GM23338 (cell line): ENCODE data around the gene TMEM44. TPM values are rescaled to one million over a fixed set of nuclear protein-coding genes. Genes with fewer than 3 reads are reported as not detected.

ENCODE experiments used
- ATAC-seq: fragments of 200-7000 bp; cut with Tn5 transposase; 3 replicates; pipeline ENCODE4 v1.9.1; 2020
- DNase-seq: peaks from one replicate; pipeline ENCODE4 v3.0.0-alpha.2; 2015; ENCODE audit warnings: low spot score
- H2AFZ ChIP-seq: fragments of 200-600 bp; sonication (generic); 2 replicates; pipeline ENCODE4 v1.8.0; 2016; ENCODE audit warnings: antibody characterized with exemption, mild to moderate bottlenecking, moderate library complexity
- H3F3A ChIP-seq: fragments of 200-600 bp; sonication (generic); replicated peaks from 2 replicates; pipeline ENCODE4 v1.8.0; 2017; ENCODE audit warnings: antibody characterized with exemption, mixed run types, low read depth
- H3K27ac ChIP-seq: fragments of 200-600 bp; sonication (generic); 2 replicates; pipeline ENCODE4 v1.6.1; 2016; ENCODE audit warnings: low read depth
- H3K27me3 ChIP-seq: fragments of 200-600 bp; sonication (generic); 2 replicates; pipeline ENCODE4 v1.8.0; 2016; ENCODE audit warnings: mild to moderate bottlenecking, mixed run types, moderate library complexity; ENCODE audit not compliant: insufficient read depth
- H3K36me3 ChIP-seq: fragments of 200-600 bp; sonication (generic); 2 replicates; pipeline ENCODE4 v1.8.0; 2016; ENCODE audit warnings: mild to moderate bottlenecking; ENCODE audit not compliant: insufficient read depth
- H3K4me1 ChIP-seq: fragments of 200-600 bp; sonication (generic); 2 replicates; pipeline ENCODE4 v1.8.0; 2016; ENCODE audit warnings: mild to moderate bottlenecking, moderate library complexity; ENCODE audit not compliant: insufficient read depth
- H3K4me2 ChIP-seq: fragments of 200-600 bp; sonication (generic); 2 replicates; pipeline ENCODE4 v1.7.1; 2017; ENCODE audit warnings: mixed run types
- H3K4me3 ChIP-seq: fragments of 200-600 bp; sonication (generic); 2 replicates; pipeline ENCODE4 v1.6.1; 2016; ENCODE audit warnings: mixed run types
- H3K79me2 ChIP-seq: fragments of 200-600 bp; sonication (generic); replicated peaks from 2 replicates; pipeline ENCODE4 v1.8.0; 2017; ENCODE audit warnings: mild to moderate bottlenecking; ENCODE audit not compliant: insufficient read depth
- H3K9me2 ChIP-seq: fragments of 200-600 bp; sonication (generic); 2 replicates; pipeline ENCODE4 v1.8.0; 2017; ENCODE audit not compliant: insufficient read depth
- H4K20me1 ChIP-seq: fragments of 200-600 bp; sonication (generic); replicated peaks from 2 replicates; pipeline ENCODE4 v1.8.0; 2017; ENCODE audit warnings: mild to moderate bottlenecking; ENCODE audit not compliant: insufficient read depth
- H3K27ac Mint-ChIP-seq: 2 replicates; pipeline ENCODE4 v1.8.0; 2020; ENCODE audit warnings: inconsistent platforms, mild to moderate bottlenecking, moderate library complexity, mixed read lengths
- H3K27me3 Mint-ChIP-seq: 3 replicates; pipeline ENCODE4 v1.8.0; 2022; ENCODE audit warnings: low read depth, mild to moderate bottlenecking, moderate library complexity, mixed read lengths, inconsistent platforms; ENCODE audit not compliant: insufficient read depth, poor library complexity
- H3K36me3 Mint-ChIP-seq: 3 replicates; pipeline ENCODE4 v1.8.0; 2021; ENCODE audit warnings: low read depth, mild to moderate bottlenecking, inconsistent platforms, moderate library complexity, mixed read lengths
- H3K4me1 Mint-ChIP-seq: 3 replicates; pipeline ENCODE4 v1.8.0; 2020; ENCODE audit warnings: mild to moderate bottlenecking, inconsistent platforms, mixed read lengths
- H3K4me3 Mint-ChIP-seq: 3 replicates; pipeline ENCODE4 v1.8.0; 2021; ENCODE audit warnings: moderate library complexity, mild to moderate bottlenecking, inconsistent platforms, mixed read lengths
- H3K9me3 Mint-ChIP-seq: 3 replicates; pipeline ENCODE4 v1.8.0; 2020; ENCODE audit warnings: moderate library complexity, mild to moderate bottlenecking, inconsistent platforms, mixed read lengths
- CTCF ChIP-seq, 2 experiments: fragments of 200-600 bp in 1 of 2; sonication (generic) in 1 of 2; conservative IDR thresholded peaks; 2 replicates each; pipeline versions ENCODE4 v1.5.1 to v1.6.1; 2016 to 2017; ENCODE audit warnings: antibody characterized with exemption in 2 of 2, low read depth in 2 of 2, mild to moderate bottlenecking in 2 of 2, moderate library complexity in 1 of 2
- EZH2phosphoT487 ChIP-seq: fragments of 200-600 bp; sonication (generic); IDR thresholded peaks from one replicate; pipeline ENCODE4 v1.8.1; 2018; ENCODE audit warnings: antibody characterized with exemption; ENCODE audit not compliant: unreplicated experiment
- JUNB ChIP-seq: IDR thresholded peaks from one replicate; pipeline ENCODE4 v1.6.1; 2016; ENCODE audit warnings: antibody characterized with exemption; ENCODE audit not compliant: unreplicated experiment
- ZNF331 ChIP-seq: fragments of 250-450 bp; sonication (Bioruptor Pico); IDR thresholded peaks from 2 replicates; pipeline ENCODE4 v1.5.0; 2020; ENCODE audit warnings: low read depth, mild to moderate bottlenecking, moderate library complexity
- polyA plus RNA-seq: library from polyadenylated mRNA; unstranded; fragments of >200 nt; fragmentation: Nextera tagmentation; extraction: Ambion mirVana; gene quantifications from 2 replicates; pipeline ENCODE4 v1.2.1, GENCODE V29; 2016
- total RNA-seq: library from RNA; depleted of rRNA; stranded (reverse); fragments of >200 nt; shearing (Covaris generic); gene quantifications from 2 replicates; pipeline ENCODE4 v1.2.3, GENCODE V29; 2014
- TF ChIP-seq, protein P1 (sequence below): fragments of 250-450 bp; sonication (Bioruptor Pico); IDR thresholded peaks from 2 replicates; pipeline ENCODE4 v1.5.0; 2020; ENCODE audit warnings: mild to moderate bottlenecking, moderate library complexity

Gene TMEM44
- total and polyA plus RNA-seq, 2 experiments from 2014 or later: 10.0 to 10.5 TPM

- TF ChIP-seq, protein P1, sequence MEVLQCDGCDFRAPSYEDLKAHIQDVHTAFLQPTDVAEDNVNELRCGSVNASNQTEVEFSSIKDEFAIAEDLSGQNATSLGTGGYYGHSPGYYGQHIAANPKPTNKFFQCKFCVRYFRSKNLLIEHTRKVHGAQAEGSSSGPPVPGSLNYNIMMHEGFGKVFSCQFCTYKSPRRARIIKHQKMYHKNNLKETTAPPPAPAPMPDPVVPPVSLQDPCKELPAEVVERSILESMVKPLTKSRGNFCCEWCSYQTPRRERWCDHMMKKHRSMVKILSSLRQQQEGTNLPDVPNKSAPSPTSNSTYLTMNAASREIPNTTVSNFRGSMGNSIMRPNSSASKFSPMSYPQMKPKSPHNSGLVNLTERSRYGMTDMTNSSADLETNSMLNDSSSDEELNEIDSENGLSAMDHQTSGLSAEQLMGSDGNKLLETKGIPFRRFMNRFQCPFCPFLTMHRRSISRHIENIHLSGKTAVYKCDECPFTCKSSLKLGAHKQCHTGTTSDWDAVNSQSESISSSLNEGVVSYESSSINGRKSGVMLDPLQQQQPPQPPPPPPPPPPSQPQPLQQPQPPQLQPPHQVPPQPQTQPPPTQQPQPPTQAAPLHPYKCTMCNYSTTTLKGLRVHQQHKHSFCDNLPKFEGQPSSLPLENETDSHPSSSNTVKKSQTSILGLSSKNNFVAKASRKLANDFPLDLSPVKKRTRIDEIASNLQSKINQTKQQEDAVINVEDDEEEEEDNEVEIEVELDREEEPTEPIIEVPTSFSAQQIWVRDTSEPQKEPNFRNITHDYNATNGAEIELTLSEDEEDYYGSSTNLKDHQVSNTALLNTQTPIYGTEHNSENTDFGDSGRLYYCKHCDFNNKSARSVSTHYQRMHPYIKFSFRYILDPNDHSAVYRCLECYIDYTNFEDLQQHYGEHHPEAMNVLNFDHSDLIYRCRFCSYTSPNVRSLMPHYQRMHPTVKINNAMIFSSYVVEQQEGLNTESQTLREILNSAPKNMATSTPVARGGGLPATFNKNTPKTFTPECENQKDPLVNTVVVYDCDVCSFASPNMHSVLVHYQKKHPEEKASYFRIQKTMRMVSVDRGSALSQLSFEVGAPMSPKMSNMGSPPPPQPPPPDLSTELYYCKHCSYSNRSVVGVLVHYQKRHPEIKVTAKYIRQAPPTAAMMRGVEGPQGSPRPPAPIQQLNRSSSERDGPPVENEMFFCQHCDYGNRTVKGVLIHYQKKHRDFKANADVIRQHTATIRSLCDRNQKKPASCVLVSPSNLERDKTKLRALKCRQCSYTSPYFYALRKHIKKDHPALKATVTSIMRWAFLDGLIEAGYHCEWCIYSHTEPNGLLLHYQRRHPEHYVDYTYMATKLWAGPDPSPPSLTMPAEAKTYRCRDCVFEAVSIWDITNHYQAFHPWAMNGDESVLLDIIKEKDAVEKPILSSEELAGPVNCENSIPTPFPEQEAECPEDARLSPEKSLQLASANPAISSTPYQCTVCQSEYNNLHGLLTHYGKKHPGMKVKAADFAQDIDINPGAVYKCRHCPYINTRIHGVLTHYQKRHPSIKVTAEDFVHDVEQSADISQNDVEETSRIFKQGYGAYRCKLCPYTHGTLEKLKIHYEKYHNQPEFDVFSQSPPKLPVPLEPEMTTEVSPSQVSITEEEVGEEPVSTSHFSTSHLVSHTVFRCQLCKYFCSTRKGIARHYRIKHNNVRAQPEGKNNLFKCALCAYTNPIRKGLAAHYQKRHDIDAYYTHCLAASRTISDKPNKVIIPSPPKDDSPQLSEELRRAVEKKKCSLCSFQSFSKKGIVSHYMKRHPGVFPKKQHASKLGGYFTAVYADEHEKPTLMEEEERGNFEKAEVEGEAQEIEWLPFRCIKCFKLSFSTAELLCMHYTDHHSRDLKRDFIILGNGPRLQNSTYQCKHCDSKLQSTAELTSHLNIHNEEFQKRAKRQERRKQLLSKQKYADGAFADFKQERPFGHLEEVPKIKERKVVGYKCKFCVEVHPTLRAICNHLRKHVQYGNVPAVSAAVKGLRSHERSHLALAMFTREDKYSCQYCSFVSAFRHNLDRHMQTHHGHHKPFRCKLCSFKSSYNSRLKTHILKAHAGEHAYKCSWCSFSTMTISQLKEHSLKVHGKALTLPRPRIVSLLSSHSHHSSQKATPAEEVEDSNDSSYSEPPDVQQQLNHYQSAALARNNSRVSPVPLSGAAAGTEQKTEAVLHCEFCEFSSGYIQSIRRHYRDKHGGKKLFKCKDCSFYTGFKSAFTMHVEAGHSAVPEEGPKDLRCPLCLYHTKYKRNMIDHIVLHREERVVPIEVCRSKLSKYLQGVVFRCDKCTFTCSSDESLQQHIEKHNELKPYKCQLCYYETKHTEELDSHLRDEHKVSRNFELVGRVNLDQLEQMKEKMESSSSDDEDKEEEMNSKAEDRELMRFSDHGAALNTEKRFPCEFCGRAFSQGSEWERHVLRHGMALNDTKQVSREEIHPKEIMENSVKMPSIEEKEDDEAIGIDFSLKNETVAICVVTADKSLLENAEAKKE (CRISPR knock-in tag): no peak
These were observed 61.0 kb downstream of the TMEM44 start (continued) for GRCh38 chr3:194572143-194572789.

- peaks cover 2% of the 10 kb centered on the region for H3K27me3 Mint-ChIP-seq
- H3K36me3 ChIP-seq: no peaks in the 10 kb centered on the region
- ATAC-seq (no peak), DNase-seq (no peak)
- H3K9me2 ChIP-seq: no peaks in the 10 kb centered on the region
- H3K27me3 ChIP-seq: 0 out of 2 replicates have a peak, but pooled peaks cover 3% of the 10 kb centered on the region
- H3K4me2 ChIP-seq: no peak overlapping the region
- no peaks in the 10 kb centered on the region for H3K4me1 ChIP-seq
- no peaks in the 10 kb centered on the region for H3K36me3 Mint-ChIP-seq
- H3F3A ChIP-seq: no peaks in the 10 kb centered on the region
- no peaks in the 10 kb centered on the region for H3K79me2 ChIP-seq
- H2AFZ ChIP-seq: peak overlapping the region; percentile 10; the same call in 1 of the 2 replicates
- no peak overlapping the region for H3K27ac Mint-ChIP-seq
- 0 out of 2 replicates have a peak overlapping the region, but pooled peaks have one; percentile 32 for H3K27ac ChIP-seq
- H3K4me3 Mint-ChIP-seq: no peak overlapping the region
- H3K4me3 ChIP-seq: no peak overlapping the region
- no peaks in the 10 kb centered on the region for H4K20me1 ChIP-seq
- H3K9me3 Mint-ChIP-seq: no peaks in the 10 kb centered on the region
- H3K4me1 Mint-ChIP-seq: peaks cover 9% of the 10 kb centered on the region; the same call in 1 of the 3 replicates
- TF ChIP-seq ZNF331 (CRISPR knock-in tag) (no peak), EZH2phosphoT487 (no peak), JUNB (no peak), CTCF (conservative IDR thresholded peaks at IDR 0.05; ENCODE audit: low read depth in 2 of 2) (no peak)
- TF ChIP-seq, protein P1 (CRISPR knock-in tag): no peak
These were observed 61.6 kb downstream of the TMEM44 start for GRCh38 chr3:194571491-194572142.
